Amygdala (tissue), 56 donors: ENCODE data around the gene KBTBD8.

Experiments
- DNase-seq, 56 donors: peaks; one replicate each; lab custom pipeline; 2025; lab: John Stamatoyannopoulos, UW

Gene KBTBD8

GRCh38 chr3:66998113-66998903 lies at the start of gene KBTBD8:
TSS of gene KBTBD8 (plus strand) at chr3:66998307. CDS start at chr3:66998356, 49 bp downstream.
- peak; percentile 89 to 100 (median 99) for DNase-seq

GRCh38 chr3:66948838-66949237 lies 49.3 kb upstream of the KBTBD8 start:
- DNase-seq = no peak

- no peak for DNase-seq
These were observed 48.2 kb upstream of the KBTBD8 start for GRCh38 chr3:66949898-66950297.

GRCh38 chr3:66952357-66952756 lies 45.8 kb upstream of the KBTBD8 start:
- no peak for DNase-seq

GRCh38 chr3:66953934-66954445 lies 44.1 kb upstream of the KBTBD8 start:
- no peak for DNase-seq

- no peak for DNase-seq
These were observed 41.4 kb upstream of the KBTBD8 start for GRCh38 chr3:66956742-66957141.

- no peak for DNase-seq
These were observed 40.7 kb upstream of the KBTBD8 start for GRCh38 chr3:66957367-66957766.

- no peak for DNase-seq
These were observed 40.0 kb upstream of the KBTBD8 start for GRCh38 chr3:66958067-66958466.

GRCh38 chr3:66962664-66963063 lies 35.4 kb upstream of the KBTBD8 start:
- no peak for DNase-seq

- DNase-seq = no peak
These were observed 26.9 kb upstream of the KBTBD8 start for GRCh38 chr3:66971245-66971644.

GRCh38 chr3:66971891-66972551 lies 26.1 kb upstream of the KBTBD8 start:
- peak in 49 of 56 donors; percentile 2 to 78 (median 34) for DNase-seq

- DNase-seq = no peak
These were observed 17.3 kb upstream of the KBTBD8 start for GRCh38 chr3:66980791-66981190.

- no peak for DNase-seq
These were observed 15.0 kb upstream of the KBTBD8 start for GRCh38 chr3:66983101-66983500.

GRCh38 chr3:66985336-66985920 lies 12.7 kb upstream of the KBTBD8 start:
- DNase-seq = no peak

- DNase-seq = no peak
These were observed 11.7 kb upstream of the KBTBD8 start for GRCh38 chr3:66986406-66986805.

GRCh38 chr3:66989241-66989640 lies 8.9 kb upstream of the KBTBD8 start:
- DNase-seq = no peak

- no peak for DNase-seq
These were observed 8.0 kb upstream of the KBTBD8 start for GRCh38 chr3:66989860-66990696.

GRCh38 chr3:66991459-66991858 lies 6.6 kb upstream of the KBTBD8 start:
- no peak for DNase-seq

- DNase-seq = no peak
These were observed 5.0 kb upstream of the KBTBD8 start for GRCh38 chr3:66993082-66993481.

- no peak for DNase-seq
These were observed 3.5 kb upstream of the KBTBD8 start for GRCh38 chr3:66994588-66994987.

GRCh38 chr3:66996696-66997095 lies 1.4 kb upstream of the KBTBD8 start:
- DNase-seq = no peak
